HG02588 (cell line): ENCODE results near the gene SLC22A23.

Source experiments
- ATAC-seq: cut with Tn5 transposase; IDR thresholded peaks from one replicate; pipeline ENCODE4 v1.9.1; 2021; ENCODE audit warnings: mild to moderate bottlenecking, moderate library complexity; ENCODE audit not compliant: unreplicated experiment

Gene SLC22A23

GRCh38 chr6:3471711-3472110, 14.9 kb upstream of the SLC22A23 start:
- no peak for ATAC-seq

- no peak for ATAC-seq
These were observed 14.4 kb upstream of the SLC22A23 start for GRCh38 chr6:3471286-3471685.

- ATAC-seq = no peak
These were observed 11.7 kb upstream of the SLC22A23 start for GRCh38 chr6:3468585-3468984.

GRCh38 chr6:3467996-3468395, 11.1 kb upstream of the SLC22A23 start:
- no peak for ATAC-seq

- no peak for ATAC-seq
These were observed 9.8 kb upstream of the SLC22A23 start for GRCh38 chr6:3466488-3467219.

- ATAC-seq = no peak
These were observed 3.4 kb upstream of the SLC22A23 start for GRCh38 chr6:3460253-3460652.

- ATAC-seq = no peak
These were observed 2.0 kb upstream of the SLC22A23 start for GRCh38 chr6:3458706-3459421.

GRCh38 chr6:3457710-3458602, 1.1 kb upstream of the SLC22A23 start:
- no peak for ATAC-seq

GRCh38 chr6:3456395-3456897, 404 bp downstream of the SLC22A23 start:
- ATAC-seq = no peak

GRCh38 chr6:3455569-3456394, 1.1 kb downstream of the SLC22A23 start:
- no peak for ATAC-seq

GRCh38 chr6:3455147-3455568, 1.7 kb downstream of the SLC22A23 start:
- ATAC-seq = no peak

GRCh38 chr6:3454273-3455010, 2.4 kb downstream of the SLC22A23 start:
- ATAC-seq = no peak

- no peak for ATAC-seq
These were observed 3.2 kb downstream of the SLC22A23 start for GRCh38 chr6:3453413-3454272.

- ATAC-seq = no peak
These were observed 5.4 kb downstream of the SLC22A23 start for GRCh38 chr6:3451498-3451897.

GRCh38 chr6:3450888-3451287, 6.0 kb downstream of the SLC22A23 start:
- ATAC-seq = no peak

GRCh38 chr6:3449750-3450305, 7.0 kb downstream of the SLC22A23 start:
- no peak for ATAC-seq

GRCh38 chr6:3449321-3449720, 7.5 kb downstream of the SLC22A23 start:
- no peak for ATAC-seq

GRCh38 chr6:3447005-3447404, 9.8 kb downstream of the SLC22A23 start:
- ATAC-seq = no peak
